ENCODE measurements around the gene CALHM3.
"Not testable (repeated sequence)": the region's sequence is repeated elsewhere in the genome, so short reads cannot be mapped to it uniquely, and the experiment has no call there.

Gene CALHM3

GRCh38 chr10:103501186-103501585 is 22.1 kb upstream of the CALHM3 start:
- DNase-seq = no peak

- DNase-seq = no peak
Observed at GRCh38 chr10:103500481-103500880, 21.4 kb upstream of the CALHM3 start.

GRCh38 chr10:103499881-103500280 is 20.8 kb upstream of the CALHM3 start:
- DNase-seq = no peak

- DNase-seq = peak; percentile 48
Observed at GRCh38 chr10:103498936-103499638, 20.0 kb upstream of the CALHM3 start.

GRCh38 chr10:103497161-103497915 is 18.3 kb upstream of the CALHM3 start:
- no peak for DNase-seq

GRCh38 chr10:103495321-103495720 is 16.3 kb upstream of the CALHM3 start:
- no peak for DNase-seq

- peak; percentile 40 for DNase-seq
Observed at GRCh38 chr10:103493916-103494877, 15.2 kb upstream of the CALHM3 start.

- peak; percentile 52 for DNase-seq
Observed at GRCh38 chr10:103493362-103493915, 14.4 kb upstream of the CALHM3 start, which contains the start of gene NEURL1. TSS of gene NEURL1 (plus strand) at chr10:103493705. CDS start at chr10:103494388, 683 bp downstream.

GRCh38 chr10:103492655-103493261 is 13.7 kb upstream of the CALHM3 start:
- no peak for DNase-seq

GRCh38 chr10:103491729-103492364 is 12.8 kb upstream of the CALHM3 start:
- DNase-seq = no peak

GRCh38 chr10:103490986-103491314 is 11.9 kb upstream of the CALHM3 start:
- no peak for DNase-seq

- DNase-seq = no peak
Observed at GRCh38 chr10:103487410-103487708, 8.3 kb upstream of the CALHM3 start.

- not testable (repeated sequence) for DNase-seq
Observed at GRCh38 chr10:103486635-103487409, 7.8 kb upstream of the CALHM3 start.

- DNase-seq = peak; percentile 49
Observed at GRCh38 chr10:103481974-103482531, 3.0 kb upstream of the CALHM3 start.

- DNase-seq = no peak
Observed at GRCh38 chr10:103480521-103480920, 1.5 kb upstream of the CALHM3 start.

- DNase-seq = no peak
Observed at GRCh38 chr10:103478671-103479070, 369 bp downstream of the CALHM3 start.

- DNase-seq = no peak
Observed at GRCh38 chr10:103476046-103476768, 2.8 kb downstream of the CALHM3 start.

GRCh38 chr10:103475437-103475836 is 3.6 kb downstream of the CALHM3 start:
- DNase-seq = no peak

GRCh38 chr10:103474077-103474476 is 5.0 kb downstream of the CALHM3 start:
- no peak for DNase-seq

GRCh38 chr10:103473261-103473671 is 5.8 kb downstream of the CALHM3 start:
- DNase-seq = no peak

Data from NCI-H345 (cell line).